Esophagus muscularis mucosa (tissue), 4 donors: ENCODE results near the gene KCNH1.

Experiments
- EP300 ChIP-seq: sonication (generic); formaldehyde crosslinking; IDR thresholded peaks from one replicate; pipeline ENCODE4 v1.6.1; 2017; ENCODE audit warnings: antibody characterized with exemption
- POLR2A ChIP-seq: fragments of 450-650 bp; IDR thresholded peaks from one replicate; pipeline ENCODE4 v1.6.1; 2017; ENCODE audit warnings: antibody characterized with exemption, moderate library complexity, mild to moderate bottlenecking, low read depth
- POLR2AphosphoS5 ChIP-seq, 2 donors: sonication (generic); formaldehyde crosslinking; IDR thresholded peaks; one replicate each; pipeline ENCODE4 v1.6.1; 2017; ENCODE audit warnings: antibody characterized with exemption in 2 of 2
- TF ChIP-seq, protein P1 (sequence below), 3 experiments: fragments of 200-600 bp in 2 of 3; fragments of 450-650 bp in 1 of 3; sonication (generic) in 2 of 3; IDR thresholded peaks; one replicate each; pipeline ENCODE4 v1.5.1; 2017 to 2019; ENCODE audit warnings: antibody characterized with exemption in 3 of 3, mild to moderate bottlenecking in 2 of 3, moderate library complexity in 1 of 3

DNA sequence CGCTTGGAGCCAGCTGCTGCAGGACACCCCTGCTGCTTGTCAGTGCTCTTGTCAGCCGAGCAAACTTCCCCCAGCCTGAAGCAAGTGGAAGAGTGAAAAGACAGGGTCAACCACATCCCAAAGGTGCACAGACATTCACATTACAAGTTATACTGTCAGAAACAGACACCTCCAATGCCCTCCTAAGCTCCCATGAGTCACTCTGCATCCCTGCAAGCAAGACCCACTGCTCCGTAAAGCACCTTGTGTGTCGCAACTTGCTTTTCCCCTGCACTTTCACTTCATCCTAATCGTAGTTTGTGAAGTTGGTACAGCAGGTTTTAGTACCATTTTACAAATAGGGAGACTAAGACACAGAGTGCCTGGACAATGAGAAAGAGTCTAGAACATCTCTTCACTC lies 51.1 kb downstream of the KCNH1 start:
- TF ChIP-seq POLR2A, result no peak
- TF ChIP-seq, protein P1, sequence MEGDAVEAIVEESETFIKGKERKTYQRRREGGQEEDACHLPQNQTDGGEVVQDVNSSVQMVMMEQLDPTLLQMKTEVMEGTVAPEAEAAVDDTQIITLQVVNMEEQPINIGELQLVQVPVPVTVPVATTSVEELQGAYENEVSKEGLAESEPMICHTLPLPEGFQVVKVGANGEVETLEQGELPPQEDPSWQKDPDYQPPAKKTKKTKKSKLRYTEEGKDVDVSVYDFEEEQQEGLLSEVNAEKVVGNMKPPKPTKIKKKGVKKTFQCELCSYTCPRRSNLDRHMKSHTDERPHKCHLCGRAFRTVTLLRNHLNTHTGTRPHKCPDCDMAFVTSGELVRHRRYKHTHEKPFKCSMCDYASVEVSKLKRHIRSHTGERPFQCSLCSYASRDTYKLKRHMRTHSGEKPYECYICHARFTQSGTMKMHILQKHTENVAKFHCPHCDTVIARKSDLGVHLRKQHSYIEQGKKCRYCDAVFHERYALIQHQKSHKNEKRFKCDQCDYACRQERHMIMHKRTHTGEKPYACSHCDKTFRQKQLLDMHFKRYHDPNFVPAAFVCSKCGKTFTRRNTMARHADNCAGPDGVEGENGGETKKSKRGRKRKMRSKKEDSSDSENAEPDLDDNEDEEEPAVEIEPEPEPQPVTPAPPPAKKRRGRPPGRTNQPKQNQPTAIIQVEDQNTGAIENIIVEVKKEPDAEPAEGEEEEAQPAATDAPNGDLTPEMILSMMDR (IDR thresholded peaks at IDR 0.05), result no peak
- TF ChIP-seq POLR2AphosphoS5 (IDR thresholded peaks at IDR 0.05), result no peak
- TF ChIP-seq EP300, result no peak
